ENCODE data around the gene C16orf74.

C16orf74 gene

GRCh38 chr16:85774136-85774535, 23.2 kb upstream of the C16orf74 start:
- H3K27me3 ChIP-seq (replicated peaks; ENCODE audit: control insufficient read depth, insufficient read depth, low read length), result no peaks in the 10 kb centered on the region
- H3K9ac ChIP-seq (ENCODE audit: low read length), result no peak overlapping the region

DNA sequence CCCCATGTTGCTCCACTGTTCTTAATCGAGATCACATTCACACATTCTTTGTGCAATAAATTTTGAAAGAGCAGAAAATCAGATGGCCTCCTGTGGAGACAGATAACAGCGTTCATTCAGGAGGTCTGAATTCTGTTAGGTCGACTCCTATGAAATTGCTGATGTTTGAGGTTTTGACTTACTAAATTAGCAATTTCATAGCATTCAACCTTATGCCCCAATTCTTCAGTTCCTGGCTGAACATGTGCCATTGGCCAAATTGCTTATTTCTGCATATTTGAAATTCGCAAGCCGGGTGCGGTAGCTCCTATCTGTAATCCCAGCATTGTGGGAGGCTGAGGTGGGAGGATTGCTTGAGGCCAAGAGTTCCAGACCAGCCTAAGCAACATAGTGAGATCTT, 22.1 kb upstream of the C16orf74 start:
- Histone ChIP-seq H3K4me3 (ENCODE audit: low read length) (no peak overlapping the region), H3K36me3 (ENCODE audit: control insufficient read depth, insufficient read depth, low read length, severe bottlenecking) (peaks cover 18% of the 10 kb centered on the region), H3K9ac (ENCODE audit: low read length) (no peak overlapping the region), H3K27me3 (replicated peaks; ENCODE audit: control insufficient read depth, insufficient read depth, low read length) (no peaks in the 10 kb centered on the region), H3K9me3 (ENCODE audit: control insufficient read depth, low read length) (no peaks in the 10 kb centered on the region), H3K4me1 (ENCODE audit: control insufficient read depth, insufficient read depth, low read length) (peaks cover 3% of the 10 kb centered on the region)
- DNase-seq (ENCODE audit: low read depth), result no peak

More at GRCh38 chr16:85774136-85774535, 23.2 kb upstream of the C16orf74 start:
- Histone ChIP-seq H3K9me3 (ENCODE audit: control insufficient read depth, low read length) (no peaks in the 10 kb centered on the region), H3K4me1 (ENCODE audit: control insufficient read depth, insufficient read depth, low read length) (no peaks in the 10 kb centered on the region), H3K36me3 (ENCODE audit: control insufficient read depth, insufficient read depth, low read length, severe bottlenecking) (peaks cover 29% of the 10 kb centered on the region), H3K4me3 (ENCODE audit: low read length) (no peak overlapping the region)
- DNase-seq (ENCODE audit: low read depth), result no peak

DNA sequence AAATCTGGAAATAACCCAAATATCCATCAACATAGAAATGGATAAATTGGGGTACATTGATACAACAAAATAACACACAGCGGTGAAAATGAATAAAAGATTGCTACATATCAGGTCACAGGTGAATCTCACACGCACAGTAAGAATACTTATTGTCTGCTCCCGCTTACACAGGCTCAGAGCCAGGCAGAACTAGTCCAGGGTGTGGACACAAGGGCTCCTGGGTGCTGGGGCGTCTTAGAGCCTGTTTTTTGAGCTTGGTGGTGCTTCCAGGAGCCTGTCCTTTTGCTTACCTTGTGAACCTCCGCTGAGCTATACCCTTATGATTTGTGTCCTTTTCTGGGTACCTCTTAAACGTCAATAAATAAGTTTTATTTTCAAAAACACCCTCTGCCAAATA, 19.8 kb upstream of the C16orf74 start:
- no peak overlapping the region for H3K9ac ChIP-seq (ENCODE audit: low read length)
- no peaks in the 10 kb centered on the region for H3K27me3 ChIP-seq (replicated peaks; ENCODE audit: control insufficient read depth, insufficient read depth, low read length)
- H3K4me3 ChIP-seq (ENCODE audit: low read length), result no peak overlapping the region
- H3K4me1 ChIP-seq (ENCODE audit: control insufficient read depth, insufficient read depth, low read length), result peaks cover 12% of the 10 kb centered on the region
- H3K9me3 ChIP-seq (ENCODE audit: control insufficient read depth, low read length), result no peaks in the 10 kb centered on the region
- DNase-seq (ENCODE audit: low read depth), result no peak
- peaks cover 6% of the 10 kb centered on the region for H3K36me3 ChIP-seq (ENCODE audit: control insufficient read depth, insufficient read depth, low read length, severe bottlenecking)

GRCh38 chr16:85768199-85768598, 17.3 kb upstream of the C16orf74 start:
- peaks cover 6% of the 10 kb centered on the region for H3K36me3 ChIP-seq (ENCODE audit: control insufficient read depth, insufficient read depth, low read length, severe bottlenecking)
- peaks cover 12% of the 10 kb centered on the region for H3K4me1 ChIP-seq (ENCODE audit: control insufficient read depth, insufficient read depth, low read length)
- H3K9ac ChIP-seq (ENCODE audit: low read length), result no peak overlapping the region
- H3K4me3 ChIP-seq (ENCODE audit: low read length), result no peak overlapping the region
- DNase-seq (ENCODE audit: low read depth), result no peak
- no peaks in the 10 kb centered on the region for H3K9me3 ChIP-seq (ENCODE audit: control insufficient read depth, low read length)
- H3K27me3 ChIP-seq (replicated peaks; ENCODE audit: control insufficient read depth, insufficient read depth, low read length), result no peaks in the 10 kb centered on the region

DNA sequence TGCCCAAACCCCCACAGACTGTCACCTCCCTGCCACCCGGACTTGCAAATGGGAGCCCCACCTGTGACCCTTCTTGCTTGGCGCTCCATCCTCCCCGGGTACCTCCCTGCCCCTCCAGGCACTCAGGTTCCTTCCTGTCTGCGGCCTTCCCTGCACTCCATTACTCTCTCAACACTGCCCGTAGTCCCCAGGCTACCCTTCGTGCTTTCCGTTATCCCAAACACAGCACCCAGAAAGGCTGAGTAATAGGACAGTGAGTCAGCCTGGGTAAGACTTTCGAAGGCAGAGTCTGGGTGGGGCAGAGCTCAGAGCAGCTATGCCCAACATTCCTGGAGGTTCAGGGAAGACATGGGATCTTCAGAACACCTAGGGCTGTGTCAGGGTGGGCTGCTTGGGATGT, 16.6 kb upstream of the C16orf74 start:
- DNase-seq (ENCODE audit: low read depth), result peak; percentile 85
- peaks cover 12% of the 10 kb centered on the region for H3K4me1 ChIP-seq (ENCODE audit: control insufficient read depth, insufficient read depth, low read length)
- H3K9me3 ChIP-seq (ENCODE audit: control insufficient read depth, low read length), result no peaks in the 10 kb centered on the region
- peaks cover 6% of the 10 kb centered on the region for H3K36me3 ChIP-seq (ENCODE audit: control insufficient read depth, insufficient read depth, low read length, severe bottlenecking)
- H3K9ac ChIP-seq (ENCODE audit: low read length), result no peak overlapping the region
- no peak overlapping the region for H3K4me3 ChIP-seq (ENCODE audit: low read length)
- peaks cover under 1% of the 10 kb centered on the region for H3K27me3 ChIP-seq (replicated peaks; ENCODE audit: control insufficient read depth, insufficient read depth, low read length)

- Histone ChIP-seq H3K4me1 (ENCODE audit: control insufficient read depth, insufficient read depth, low read length) (peaks cover 12% of the 10 kb centered on the region), H3K27me3 (replicated peaks; ENCODE audit: control insufficient read depth, insufficient read depth, low read length) (peaks cover 8% of the 10 kb centered on the region), H3K9ac (ENCODE audit: low read length) (no peak overlapping the region), H3K36me3 (ENCODE audit: control insufficient read depth, insufficient read depth, low read length, severe bottlenecking) (peaks cover 6% of the 10 kb centered on the region), H3K4me3 (ENCODE audit: low read length) (no peak overlapping the region), H3K9me3 (ENCODE audit: control insufficient read depth, low read length) (no peaks in the 10 kb centered on the region)
- DNase-seq (ENCODE audit: low read depth), result no peak
Observed at GRCh38 chr16:85765767-85766166, 14.9 kb upstream of the C16orf74 start.

DNA sequence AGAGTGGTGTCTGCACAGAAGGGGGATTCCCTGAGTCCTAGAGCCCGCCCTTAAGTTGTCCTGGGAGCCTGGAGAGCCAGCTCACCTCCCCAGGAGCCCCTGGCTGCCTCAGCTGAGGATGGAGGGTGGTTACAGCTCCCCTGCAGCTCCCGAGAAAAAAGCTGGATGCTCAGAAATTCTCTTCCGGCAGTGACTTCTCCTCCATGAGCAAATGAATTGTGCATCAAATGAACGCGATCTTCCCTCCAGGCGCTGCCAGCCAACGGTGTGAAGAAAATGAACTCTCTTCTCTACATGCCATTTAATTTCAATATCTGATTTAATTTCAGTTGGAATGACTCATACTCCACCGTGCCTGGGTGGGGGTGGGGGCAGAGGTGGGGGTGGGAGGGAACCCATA, 14.3 kb upstream of the C16orf74 start:
- peaks cover 9% of the 10 kb centered on the region for H3K27me3 ChIP-seq (replicated peaks; ENCODE audit: control insufficient read depth, insufficient read depth, low read length)
- H3K36me3 ChIP-seq (ENCODE audit: control insufficient read depth, insufficient read depth, low read length, severe bottlenecking), result no peaks in the 10 kb centered on the region
- peaks cover 12% of the 10 kb centered on the region for H3K4me1 ChIP-seq (ENCODE audit: control insufficient read depth, insufficient read depth, low read length)
- H3K9ac ChIP-seq (ENCODE audit: low read length), result no peak overlapping the region
- no peak for DNase-seq (ENCODE audit: low read depth)
- no peak overlapping the region for H3K4me3 ChIP-seq (ENCODE audit: low read length)
- no peaks in the 10 kb centered on the region for H3K9me3 ChIP-seq (ENCODE audit: control insufficient read depth, low read length)

DNA sequence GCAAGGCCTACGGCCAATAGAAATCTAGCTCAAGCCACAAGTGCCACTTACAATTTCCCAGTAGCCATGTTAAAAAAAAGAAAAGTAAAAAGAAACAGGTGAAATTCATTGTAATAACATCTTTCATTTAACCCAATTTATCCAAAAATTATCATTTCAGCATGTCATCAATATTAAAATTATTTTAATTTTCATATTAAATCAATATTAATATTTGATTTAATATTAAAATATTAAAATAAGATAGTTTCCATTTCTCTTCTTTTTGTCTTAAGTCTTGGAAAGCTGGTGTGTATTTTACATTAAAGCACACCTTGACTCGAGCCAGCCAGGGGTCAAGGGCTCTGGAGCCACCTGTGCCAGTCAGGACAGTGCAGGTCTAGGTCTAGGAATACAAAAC, 12.7 kb upstream of the C16orf74 start:
- Histone ChIP-seq H3K4me3 (ENCODE audit: low read length) (no peak overlapping the region), H3K4me1 (ENCODE audit: control insufficient read depth, insufficient read depth, low read length) (peaks cover 12% of the 10 kb centered on the region), H3K27me3 (replicated peaks; ENCODE audit: control insufficient read depth, insufficient read depth, low read length) (peaks cover 23% of the 10 kb centered on the region), H3K9ac (ENCODE audit: low read length) (no peak overlapping the region), H3K9me3 (ENCODE audit: control insufficient read depth, low read length) (no peaks in the 10 kb centered on the region), H3K36me3 (ENCODE audit: control insufficient read depth, insufficient read depth, low read length, severe bottlenecking) (no peaks in the 10 kb centered on the region)
- DNase-seq (ENCODE audit: low read depth), result no peak

DNA sequence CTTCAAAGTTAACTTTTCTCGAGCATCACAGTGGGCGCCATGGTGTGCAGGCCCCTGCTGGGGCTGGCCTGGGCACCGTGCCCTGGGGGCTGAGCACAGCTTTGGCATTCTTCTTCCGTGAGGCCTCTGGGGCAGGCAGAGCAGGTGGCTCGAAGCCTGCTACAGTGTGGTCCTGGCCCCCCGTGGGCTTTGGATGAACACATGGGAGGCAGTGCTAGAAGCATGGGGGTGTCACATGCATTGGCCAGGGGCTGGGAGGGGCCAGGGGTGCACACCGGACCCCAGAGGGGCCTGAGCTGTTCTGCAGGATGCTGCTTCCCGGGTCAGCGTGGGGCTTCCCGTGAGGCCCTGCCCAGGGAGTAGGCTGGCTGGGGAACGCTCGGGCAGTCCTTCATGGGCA, 12.1 kb upstream of the C16orf74 start:
- H3K4me3 ChIP-seq (ENCODE audit: low read length), result no peak overlapping the region
- DNase-seq (ENCODE audit: low read depth), result no peak
- peaks cover 23% of the 10 kb centered on the region for H3K27me3 ChIP-seq (replicated peaks; ENCODE audit: control insufficient read depth, insufficient read depth, low read length)
- H3K9ac ChIP-seq (ENCODE audit: low read length), result no peak overlapping the region
- H3K36me3 ChIP-seq (ENCODE audit: control insufficient read depth, insufficient read depth, low read length, severe bottlenecking), result no peaks in the 10 kb centered on the region
- no peaks in the 10 kb centered on the region for H3K9me3 ChIP-seq (ENCODE audit: control insufficient read depth, low read length)
- H3K4me1 ChIP-seq (ENCODE audit: control insufficient read depth, insufficient read depth, low read length), result peaks cover 8% of the 10 kb centered on the region

- no peaks in the 10 kb centered on the region for H3K4me1 ChIP-seq (ENCODE audit: control insufficient read depth, insufficient read depth, low read length)
- peaks cover 23% of the 10 kb centered on the region for H3K27me3 ChIP-seq (replicated peaks; ENCODE audit: control insufficient read depth, insufficient read depth, low read length)
- DNase-seq (ENCODE audit: low read depth), result no peak
- H3K9ac ChIP-seq (ENCODE audit: low read length), result no peak overlapping the region
- H3K4me3 ChIP-seq (ENCODE audit: low read length), result no peak overlapping the region
- H3K9me3 ChIP-seq (ENCODE audit: control insufficient read depth, low read length), result no peaks in the 10 kb centered on the region
- no peaks in the 10 kb centered on the region for H3K36me3 ChIP-seq (ENCODE audit: control insufficient read depth, insufficient read depth, low read length, severe bottlenecking)
Observed at GRCh38 chr16:85761861-85762260, 11.0 kb upstream of the C16orf74 start.

- H3K9me3 ChIP-seq (ENCODE audit: control insufficient read depth, low read length), result no peaks in the 10 kb centered on the region
- H3K4me1 ChIP-seq (ENCODE audit: control insufficient read depth, insufficient read depth, low read length), result no peaks in the 10 kb centered on the region
- peaks cover 23% of the 10 kb centered on the region for H3K27me3 ChIP-seq (replicated peaks; ENCODE audit: control insufficient read depth, insufficient read depth, low read length)
- DNase-seq (ENCODE audit: low read depth), result no peak
- H3K36me3 ChIP-seq (ENCODE audit: control insufficient read depth, insufficient read depth, low read length, severe bottlenecking), result no peaks in the 10 kb centered on the region
- H3K4me3 ChIP-seq (ENCODE audit: low read length), result no peak overlapping the region
- no peak overlapping the region for H3K9ac ChIP-seq (ENCODE audit: low read length)
Observed at GRCh38 chr16:85759631-85760419, 8.9 kb upstream of the C16orf74 start.

GRCh38 chr16:85759136-85759535, 8.2 kb upstream of the C16orf74 start:
- Histone ChIP-seq H3K36me3 (ENCODE audit: control insufficient read depth, insufficient read depth, low read length, severe bottlenecking) (no peaks in the 10 kb centered on the region), H3K4me3 (ENCODE audit: low read length) (no peak overlapping the region), H3K9ac (ENCODE audit: low read length) (no peak overlapping the region), H3K9me3 (ENCODE audit: control insufficient read depth, low read length) (no peaks in the 10 kb centered on the region), H3K27me3 (replicated peaks; ENCODE audit: control insufficient read depth, insufficient read depth, low read length) (peaks cover 23% of the 10 kb centered on the region), H3K4me1 (ENCODE audit: control insufficient read depth, insufficient read depth, low read length) (no peaks in the 10 kb centered on the region)
- DNase-seq (ENCODE audit: low read depth), result no peak

Data from adipocyte (in vitro differentiated cells).